Umbilical cord (tissue), 2 donors: ENCODE data around the gene GKN1. TPM values are rescaled to one million over a fixed set of nuclear protein-coding genes. Genes with fewer than 3 reads are reported as not detected.
A peak's percentile ranks its signal among the peaks of the same experiment; 100 is the strongest.

Experiments used
- DNase-seq: peaks from one replicate; pipeline ENCODE4 v3.0.0-alpha.2; 2015; ENCODE audit warnings: low spot score
- total RNA-seq: library from RNA; depleted of rRNA; stranded (reverse); fragments of >200 nt; gene quantifications from one replicate; pipeline ENCODE4 v1.2.3, GENCODE V29; 2014; ENCODE audit warnings: low replicate concordance; ENCODE audit not compliant: insufficient read depth

Gene GKN1
- total RNA-seq, 1 donor from 2014 or later = not detected

- DNase-seq = no peak
These were observed 15.4 kb upstream of the GKN1 start for GRCh38 chr2:68959001-68959400.

GRCh38 chr2:68961380-68961779 lies 13.1 kb upstream of the GKN1 start:
- DNase-seq = no peak

GRCh38 chr2:68964282-68964681 lies 10.2 kb upstream of the GKN1 start:
- DNase-seq = no peak

DNA sequence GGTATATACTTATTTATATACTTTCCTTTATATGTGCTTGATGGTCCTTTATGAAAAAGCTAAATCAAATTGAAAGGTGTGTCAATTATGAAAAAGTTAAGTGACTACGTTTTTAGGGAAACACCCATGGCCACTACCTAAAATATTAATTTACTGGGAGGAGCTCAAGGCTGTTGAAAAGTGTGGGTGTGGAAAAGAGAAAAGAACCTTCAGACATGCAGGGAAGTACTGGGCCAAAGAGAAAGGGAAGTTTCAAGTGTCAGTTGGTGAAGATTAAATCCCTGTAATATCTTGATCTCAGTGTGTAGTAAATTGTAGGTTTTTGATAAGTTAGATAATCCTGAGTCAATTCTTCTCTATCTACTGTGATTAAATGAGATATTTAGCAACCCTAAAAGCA lies 6.2 kb upstream of the GKN1 start:
- no peak for DNase-seq

DNA sequence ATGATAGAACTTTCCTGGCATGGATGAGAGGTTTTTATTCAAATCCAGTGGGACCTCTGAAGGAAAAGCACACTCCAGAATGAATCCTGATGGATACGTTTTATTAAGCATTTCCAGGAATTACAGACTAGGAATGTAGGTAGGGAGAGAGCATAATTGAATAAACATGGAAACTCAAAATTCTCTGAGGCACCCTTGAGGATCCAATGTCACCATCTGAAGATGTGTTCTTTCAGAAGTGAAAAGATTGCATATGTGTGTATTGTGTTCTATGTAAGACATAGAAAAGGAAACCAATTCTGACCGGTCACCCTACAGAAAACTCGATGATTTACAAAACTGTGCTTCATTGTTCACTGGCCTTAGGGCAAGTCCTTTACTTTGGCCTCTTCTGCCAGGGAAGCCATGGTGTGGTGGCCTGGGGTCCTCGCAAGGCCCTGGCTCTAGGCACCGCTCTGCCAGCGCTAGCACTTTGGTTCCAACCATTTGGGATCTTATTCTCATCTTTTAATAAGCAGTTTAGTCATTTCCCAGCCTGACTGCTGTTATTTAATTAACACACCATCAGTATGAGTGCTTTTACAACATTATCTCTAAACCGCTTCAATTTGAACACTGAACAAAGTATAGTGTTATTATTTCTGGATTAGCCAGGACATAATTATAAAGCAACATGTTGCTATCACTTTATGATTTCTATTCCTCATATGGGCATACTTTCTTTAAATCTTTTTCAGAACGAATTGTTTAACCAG lies 4.5 kb upstream of the GKN1 start:
- no peak for DNase-seq

GRCh38 chr2:68970566-68971265 lies 3.7 kb upstream of the GKN1 start:
- peak; percentile 34 for DNase-seq

GRCh38 chr2:68971591-68972231 lies 2.7 kb upstream of the GKN1 start:
- peak; percentile 71 for DNase-seq

GRCh38 chr2:68974946-68975665 lies 670 bp downstream of the GKN1 start:
- DNase-seq = no peak

- no peak for DNase-seq
These were observed 1.4 kb downstream of the GKN1 start for GRCh38 chr2:68975844-68976243.

DNA sequence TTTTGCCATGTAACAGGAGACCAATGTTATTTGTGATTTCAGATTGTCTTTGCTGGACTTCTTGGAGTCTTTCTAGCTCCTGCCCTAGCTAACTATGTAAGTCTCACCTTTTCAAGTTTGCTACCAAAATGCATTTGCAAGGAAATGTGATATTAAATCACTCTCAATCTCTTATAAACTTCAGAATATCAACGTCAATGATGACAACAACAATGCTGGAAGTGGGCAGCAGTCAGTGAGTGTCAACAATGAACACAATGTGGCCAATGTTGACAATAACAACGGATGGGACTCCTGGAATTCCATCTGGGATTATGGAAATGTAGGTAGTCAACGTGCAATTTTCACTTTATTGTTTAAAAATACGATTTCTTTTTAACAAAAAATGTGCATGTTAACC lies 3.0 kb downstream of the GKN1 start:
- no peak for DNase-seq

DNA sequence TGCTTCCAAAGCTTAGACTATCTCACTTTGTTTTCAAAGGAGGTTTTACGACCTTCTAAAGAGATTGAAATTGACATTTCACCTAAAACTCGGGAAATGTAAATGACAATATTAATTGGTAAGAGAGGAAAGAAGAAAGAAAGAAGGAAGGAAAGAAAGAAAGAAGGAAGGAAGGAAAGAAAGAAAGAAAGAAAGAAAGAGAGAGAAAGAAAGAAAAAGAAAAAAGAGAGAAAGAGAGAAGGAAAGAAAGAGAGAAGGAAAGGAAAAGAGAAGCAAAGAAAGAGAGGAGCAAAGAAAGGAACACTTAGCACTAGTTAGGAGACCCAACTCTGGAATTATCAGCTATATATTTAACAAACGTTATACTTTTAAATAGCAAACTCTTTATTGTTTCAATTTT lies 3.7 kb downstream of the GKN1 start:
- DNase-seq = no peak

GRCh38 chr2:68980956-68981355 lies 6.5 kb downstream of the GKN1 start:
- no peak for DNase-seq

DNA sequence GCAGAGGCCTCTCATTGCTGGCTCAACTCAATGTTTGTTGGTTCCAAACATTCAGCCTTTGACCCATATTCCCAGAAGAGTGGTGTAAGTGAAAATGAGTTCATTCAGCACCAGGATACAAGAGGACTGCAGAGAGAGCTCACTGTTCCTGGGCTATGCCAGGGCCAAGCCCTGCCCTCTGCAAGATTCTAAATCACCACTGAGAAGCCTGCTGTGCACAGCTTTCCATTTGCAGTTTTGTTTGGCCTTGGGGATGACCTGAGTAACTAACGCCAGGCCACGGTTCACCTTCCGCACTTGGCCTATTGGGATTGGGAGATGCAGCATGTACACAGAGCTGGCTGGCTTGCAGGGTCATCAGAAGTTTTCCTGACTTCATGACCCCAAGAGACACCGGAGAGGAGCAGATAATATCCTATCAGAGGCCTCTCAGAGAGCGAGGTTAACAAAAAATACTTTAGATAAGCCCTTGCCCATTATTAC lies 12.6 kb downstream of the GKN1 start:
- DNase-seq = no peak

DNA sequence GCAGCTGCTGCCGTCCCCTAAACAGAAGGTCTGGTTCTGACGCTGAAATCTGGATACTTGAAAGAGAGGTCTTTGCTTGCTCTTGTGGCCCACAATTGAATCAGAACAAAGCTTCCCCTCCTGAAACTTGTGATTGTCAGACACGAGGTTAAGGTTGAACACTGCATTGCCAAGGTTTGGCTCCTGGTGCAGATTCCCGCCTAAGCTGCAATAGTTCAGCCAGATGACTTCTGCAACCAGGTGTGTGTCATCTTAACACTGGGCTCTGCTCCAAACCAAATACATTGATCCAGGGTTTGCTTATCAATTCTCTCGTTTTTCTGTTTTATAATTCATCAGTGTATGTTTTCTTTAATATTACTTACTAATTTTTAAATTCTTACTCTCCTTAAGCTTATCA lies 14.6 kb downstream of the GKN1 start:
- DNase-seq = no peak

DNA sequence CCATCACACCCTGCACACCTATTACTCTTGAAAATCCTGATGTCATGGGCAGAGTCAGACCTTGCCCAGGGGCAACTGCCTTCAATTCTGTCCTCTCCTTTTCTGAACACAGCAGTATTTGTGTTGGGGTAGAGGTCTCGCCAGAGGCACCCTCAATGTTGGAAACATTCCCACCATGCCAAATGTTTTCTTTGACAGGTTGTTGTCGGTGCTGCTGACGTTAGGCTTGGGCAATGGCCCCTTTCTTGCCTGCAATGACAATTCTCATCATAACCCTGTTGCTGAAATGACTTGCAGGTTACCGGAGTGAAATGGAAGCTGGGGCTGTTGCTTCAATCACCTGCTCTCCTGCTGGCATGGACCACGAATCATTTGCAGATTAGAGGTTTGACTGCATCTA lies 17.9 kb downstream of the GKN1 start:
- no peak for DNase-seq

- DNase-seq = no peak
These were observed 18.5 kb downstream of the GKN1 start for GRCh38 chr2:68992933-68993332.

DNA sequence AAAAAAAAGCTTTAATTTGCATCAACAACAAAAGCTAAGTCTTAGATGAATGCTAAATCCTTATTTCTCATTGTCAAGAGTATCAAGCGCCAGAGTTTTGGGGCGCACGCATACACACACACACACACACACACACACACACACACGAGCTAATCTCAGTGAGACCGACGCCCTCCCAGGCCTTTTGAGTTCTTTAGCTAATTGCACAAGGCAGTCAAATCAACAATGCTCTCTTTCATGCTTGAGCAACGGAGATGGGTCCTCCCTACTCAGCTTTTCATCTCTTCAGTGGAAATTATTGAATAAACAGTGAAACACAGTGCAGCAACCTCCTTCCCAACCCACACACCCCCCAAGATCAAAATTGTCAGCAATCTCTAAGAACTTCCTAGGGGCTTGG lies 19.2 kb downstream of the GKN1 start:
- no peak for DNase-seq

DNA sequence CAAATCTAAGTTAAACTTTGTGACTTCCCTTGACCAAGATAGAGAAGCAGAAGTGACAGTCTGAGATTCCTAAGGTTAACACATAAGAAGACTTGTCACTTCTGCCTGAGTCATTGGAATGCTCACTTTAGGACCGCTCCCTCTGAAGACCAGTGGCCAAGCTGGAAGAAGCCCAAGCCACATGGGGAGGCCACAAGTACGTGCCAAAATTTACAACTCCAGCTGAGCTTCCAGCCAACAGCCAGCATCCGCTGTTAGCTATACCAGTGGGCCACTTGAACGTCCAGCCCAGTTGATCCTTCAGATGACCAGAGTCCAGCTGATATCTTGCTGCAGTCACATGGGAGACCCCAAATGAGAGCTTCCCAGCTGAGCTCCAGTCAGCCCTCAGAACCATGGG lies 20.4 kb downstream of the GKN1 start:
- no peak for DNase-seq

DNA sequence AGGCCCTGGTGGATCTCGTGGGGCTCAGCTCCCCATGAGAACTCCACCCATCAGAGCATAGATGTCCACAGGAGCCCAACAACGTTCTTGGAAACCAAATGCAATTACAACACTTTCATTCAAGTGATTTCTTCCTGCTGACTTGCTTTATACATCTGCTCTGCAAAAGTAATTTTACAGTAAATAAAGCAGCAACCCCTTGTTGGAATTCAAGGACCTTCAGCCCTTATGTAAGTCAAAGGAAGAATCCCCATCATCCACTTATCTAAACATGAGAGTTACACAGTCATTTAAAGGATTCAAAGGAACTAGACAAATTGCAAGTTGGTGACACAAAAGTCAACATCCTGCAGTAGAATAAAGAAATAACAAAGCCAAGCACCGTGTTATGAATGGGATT lies 21.5 kb downstream of the GKN1 start:
- DNase-seq = no peak

DNA sequence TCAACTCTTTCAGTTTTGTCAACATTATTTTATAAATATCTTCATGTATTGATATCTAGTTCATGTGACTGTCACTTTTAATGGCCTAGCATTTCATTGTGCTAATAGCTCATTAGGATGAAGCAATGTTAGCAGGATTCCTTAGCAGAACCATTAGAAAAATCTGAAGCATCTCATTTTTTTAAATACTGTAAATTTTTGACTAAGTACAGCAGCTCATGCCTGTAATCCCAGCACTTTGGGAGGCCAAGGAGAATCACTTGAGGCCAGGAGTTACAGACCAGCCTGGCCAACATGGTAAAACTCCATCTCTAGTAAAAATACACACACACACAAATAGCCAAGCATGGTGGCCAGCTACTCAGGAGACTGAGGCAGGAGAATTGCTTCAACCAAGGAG lies 23.0 kb downstream of the GKN1 start:
- no peak for DNase-seq

GRCh38 chr2:69001879-69002278 lies 27.4 kb downstream of the GKN1 start:
- DNase-seq = no peak

DNA sequence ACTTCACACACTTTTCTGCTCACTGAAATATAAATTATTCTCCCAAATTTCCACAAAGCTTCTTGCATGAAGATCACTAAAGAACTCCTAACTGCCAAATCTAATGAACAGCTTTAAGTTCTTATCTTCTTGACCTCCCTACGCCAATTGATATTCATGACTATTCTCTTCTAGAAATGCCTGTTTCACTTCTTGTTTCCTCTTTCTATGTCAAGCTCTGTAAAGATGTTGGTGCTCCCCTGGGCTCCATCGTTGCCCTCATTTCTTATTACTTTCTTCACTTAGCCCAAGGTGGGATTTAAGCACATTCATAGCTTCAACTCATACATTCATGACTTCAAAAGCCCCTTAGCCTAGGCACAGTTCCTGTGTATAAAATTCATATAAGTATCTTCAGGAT lies 29.3 kb downstream of the GKN1 start:
- no peak for DNase-seq
